GM10266 (cell line): Measurements from ENCODE around the gene TRIAP1.

ENCODE experiments used
- DNase-seq: peaks from one replicate; pipeline ENCODE4 v3.0.0; 2012; ENCODE audit errors: extremely low spot score
- TF ChIP-seq, protein P1 (sequence below): IDR thresholded peaks from 2 replicates; pipeline ENCODE4 v1.5.1; 2012; ENCODE audit warnings: mild to moderate bottlenecking, low read depth; ENCODE audit not compliant: control insufficient read depth, insufficient read depth; ENCODE audit errors: missing control alignments

Gene TRIAP1

GRCh38 chr12:120438495-120439198, 7.5 kb downstream of the TRIAP1 start:
- no peak for DNase-seq
- TF ChIP-seq, protein P1, sequence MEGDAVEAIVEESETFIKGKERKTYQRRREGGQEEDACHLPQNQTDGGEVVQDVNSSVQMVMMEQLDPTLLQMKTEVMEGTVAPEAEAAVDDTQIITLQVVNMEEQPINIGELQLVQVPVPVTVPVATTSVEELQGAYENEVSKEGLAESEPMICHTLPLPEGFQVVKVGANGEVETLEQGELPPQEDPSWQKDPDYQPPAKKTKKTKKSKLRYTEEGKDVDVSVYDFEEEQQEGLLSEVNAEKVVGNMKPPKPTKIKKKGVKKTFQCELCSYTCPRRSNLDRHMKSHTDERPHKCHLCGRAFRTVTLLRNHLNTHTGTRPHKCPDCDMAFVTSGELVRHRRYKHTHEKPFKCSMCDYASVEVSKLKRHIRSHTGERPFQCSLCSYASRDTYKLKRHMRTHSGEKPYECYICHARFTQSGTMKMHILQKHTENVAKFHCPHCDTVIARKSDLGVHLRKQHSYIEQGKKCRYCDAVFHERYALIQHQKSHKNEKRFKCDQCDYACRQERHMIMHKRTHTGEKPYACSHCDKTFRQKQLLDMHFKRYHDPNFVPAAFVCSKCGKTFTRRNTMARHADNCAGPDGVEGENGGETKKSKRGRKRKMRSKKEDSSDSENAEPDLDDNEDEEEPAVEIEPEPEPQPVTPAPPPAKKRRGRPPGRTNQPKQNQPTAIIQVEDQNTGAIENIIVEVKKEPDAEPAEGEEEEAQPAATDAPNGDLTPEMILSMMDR, result no peak

GRCh38 chr12:120437735-120438494, 8.3 kb downstream of the TRIAP1 start, which contains the start of gene COX6A1:
Gene COX6A1, plus strand, starts transcription at chr12:120438113. Its CDS starts 14 bp downstream, at chr12:120438127.
- TF ChIP-seq, protein P1, result peak; percentile 16
- DNase-seq, result peak; percentile 96

GRCh38 chr12:120432772-120433525, 13.2 kb downstream of the TRIAP1 start:
- no peak for DNase-seq
- TF ChIP-seq, protein P1, result no peak

DNA sequence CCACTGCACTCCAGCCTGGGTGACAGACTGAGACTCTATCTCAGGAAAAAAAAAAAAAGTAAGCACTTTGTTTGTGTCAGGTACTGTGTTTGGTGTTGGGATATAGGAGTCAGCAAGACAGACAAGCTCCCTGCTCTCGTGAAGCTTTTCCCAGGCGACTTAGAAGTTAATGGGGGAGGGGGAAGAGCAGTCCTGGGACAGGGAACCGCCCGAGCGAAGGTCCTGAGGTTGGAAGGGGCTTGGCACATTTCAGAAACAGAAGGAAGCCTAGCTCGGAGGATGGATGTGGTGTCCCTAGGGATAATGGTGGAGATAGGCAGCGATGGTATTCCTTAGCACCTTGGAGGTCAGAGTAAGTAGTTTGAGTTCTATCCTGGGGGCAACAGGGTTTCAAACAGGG, 16.8 kb downstream of the TRIAP1 start:
- TF ChIP-seq, protein P1, result no peak
- DNase-seq, result no peak

GRCh38 chr12:120428597-120429229, 17.5 kb downstream of the TRIAP1 start:
- TF ChIP-seq, protein P1, result no peak

GRCh38 chr12:120425797-120426196, 20.4 kb downstream of the TRIAP1 start:
- DNase-seq, result no peak
- TF ChIP-seq, protein P1, result no peak

More at GRCh38 chr12:120428597-120429229, 17.5 kb downstream of the TRIAP1 start:
- DNase-seq, result no peak
